ENCODE measurements around the gene PPM1B.

DNA sequence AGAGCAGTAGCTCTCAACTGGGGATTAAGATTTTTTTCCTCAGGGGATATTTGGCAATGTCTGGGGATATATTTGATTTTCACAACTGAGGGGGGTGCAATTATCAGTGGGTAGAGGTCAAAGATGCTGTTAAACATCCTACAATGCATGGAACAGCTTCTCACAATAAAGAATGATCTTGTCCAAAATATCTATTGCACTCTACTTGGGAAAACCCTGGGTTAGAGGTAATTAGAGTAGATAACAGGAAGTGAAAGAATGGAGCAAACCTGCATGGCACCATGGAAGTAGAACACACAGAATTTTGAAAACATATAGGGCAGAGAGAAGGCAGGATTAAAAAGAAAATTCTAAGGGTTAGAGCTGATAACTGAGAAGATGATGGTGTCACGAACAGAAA lies 26.4 kb upstream of the PPM1B start:
- TF ChIP-seq, protein P1, sequence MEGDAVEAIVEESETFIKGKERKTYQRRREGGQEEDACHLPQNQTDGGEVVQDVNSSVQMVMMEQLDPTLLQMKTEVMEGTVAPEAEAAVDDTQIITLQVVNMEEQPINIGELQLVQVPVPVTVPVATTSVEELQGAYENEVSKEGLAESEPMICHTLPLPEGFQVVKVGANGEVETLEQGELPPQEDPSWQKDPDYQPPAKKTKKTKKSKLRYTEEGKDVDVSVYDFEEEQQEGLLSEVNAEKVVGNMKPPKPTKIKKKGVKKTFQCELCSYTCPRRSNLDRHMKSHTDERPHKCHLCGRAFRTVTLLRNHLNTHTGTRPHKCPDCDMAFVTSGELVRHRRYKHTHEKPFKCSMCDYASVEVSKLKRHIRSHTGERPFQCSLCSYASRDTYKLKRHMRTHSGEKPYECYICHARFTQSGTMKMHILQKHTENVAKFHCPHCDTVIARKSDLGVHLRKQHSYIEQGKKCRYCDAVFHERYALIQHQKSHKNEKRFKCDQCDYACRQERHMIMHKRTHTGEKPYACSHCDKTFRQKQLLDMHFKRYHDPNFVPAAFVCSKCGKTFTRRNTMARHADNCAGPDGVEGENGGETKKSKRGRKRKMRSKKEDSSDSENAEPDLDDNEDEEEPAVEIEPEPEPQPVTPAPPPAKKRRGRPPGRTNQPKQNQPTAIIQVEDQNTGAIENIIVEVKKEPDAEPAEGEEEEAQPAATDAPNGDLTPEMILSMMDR (IDR thresholded peaks at IDR 0.05; ENCODE audit: low read depth, low read length, poor library complexity, severe bottlenecking): no peak
- TF ChIP-seq EZH2phosphoT487 (IDR thresholded peaks at IDR 0.05; ENCODE audit: borderline replicate concordance, low read length): no peak
